Esophagus muscularis mucosa (tissue), 3 donors: ENCODE results near the gene CNNM4.

ENCODE experiments used
- POLR2A ChIP-seq: fragments of 450-650 bp; IDR thresholded peaks from one replicate; pipeline ENCODE4 v1.6.1; 2017; ENCODE audit warnings: antibody characterized with exemption, moderate library complexity, mild to moderate bottlenecking, low read depth
- POLR2AphosphoS5 ChIP-seq, 2 donors: sonication (generic); formaldehyde crosslinking; IDR thresholded peaks; one replicate each; pipeline ENCODE4 v1.6.1; 2017; ENCODE audit warnings: antibody characterized with exemption in 2 of 2
- TF ChIP-seq, protein P1 (sequence below), 3 experiments: fragments of 200-600 bp in 2 of 3; fragments of 450-650 bp in 1 of 3; sonication (generic) in 2 of 3; IDR thresholded peaks; one replicate each; pipeline ENCODE4 v1.5.1; 2017 to 2019; ENCODE audit warnings: antibody characterized with exemption in 3 of 3, mild to moderate bottlenecking in 2 of 3, moderate library complexity in 1 of 3

DNA sequence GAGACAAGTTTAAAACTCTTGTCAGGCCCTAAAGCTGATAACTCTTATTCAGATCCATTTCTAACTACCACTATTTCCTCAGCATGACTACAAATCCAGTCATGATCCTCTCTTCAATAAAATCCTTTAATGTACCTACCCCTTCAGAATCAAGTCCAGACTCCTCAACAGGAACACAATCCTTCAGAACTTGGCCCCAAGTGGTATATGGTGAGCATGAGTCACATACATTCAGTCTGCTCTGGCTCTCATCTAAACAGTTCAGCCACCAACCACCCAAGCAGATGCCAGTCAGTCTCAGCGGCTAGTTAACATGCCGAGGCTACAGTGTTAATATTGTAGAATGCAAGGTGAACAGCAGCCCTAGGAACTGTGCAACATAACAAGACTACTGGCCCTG is 30.5 kb upstream of the CNNM4 start:
- TF ChIP-seq, protein P1, sequence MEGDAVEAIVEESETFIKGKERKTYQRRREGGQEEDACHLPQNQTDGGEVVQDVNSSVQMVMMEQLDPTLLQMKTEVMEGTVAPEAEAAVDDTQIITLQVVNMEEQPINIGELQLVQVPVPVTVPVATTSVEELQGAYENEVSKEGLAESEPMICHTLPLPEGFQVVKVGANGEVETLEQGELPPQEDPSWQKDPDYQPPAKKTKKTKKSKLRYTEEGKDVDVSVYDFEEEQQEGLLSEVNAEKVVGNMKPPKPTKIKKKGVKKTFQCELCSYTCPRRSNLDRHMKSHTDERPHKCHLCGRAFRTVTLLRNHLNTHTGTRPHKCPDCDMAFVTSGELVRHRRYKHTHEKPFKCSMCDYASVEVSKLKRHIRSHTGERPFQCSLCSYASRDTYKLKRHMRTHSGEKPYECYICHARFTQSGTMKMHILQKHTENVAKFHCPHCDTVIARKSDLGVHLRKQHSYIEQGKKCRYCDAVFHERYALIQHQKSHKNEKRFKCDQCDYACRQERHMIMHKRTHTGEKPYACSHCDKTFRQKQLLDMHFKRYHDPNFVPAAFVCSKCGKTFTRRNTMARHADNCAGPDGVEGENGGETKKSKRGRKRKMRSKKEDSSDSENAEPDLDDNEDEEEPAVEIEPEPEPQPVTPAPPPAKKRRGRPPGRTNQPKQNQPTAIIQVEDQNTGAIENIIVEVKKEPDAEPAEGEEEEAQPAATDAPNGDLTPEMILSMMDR (IDR thresholded peaks at IDR 0.05) = no peak
- no peak for TF ChIP-seq POLR2AphosphoS5 (IDR thresholded peaks at IDR 0.05)
- no peak for TF ChIP-seq POLR2A
